ENCODE measurements around the gene SERPINC1. TPM values are rescaled to one million over a fixed set of nuclear protein-coding genes. Genes with fewer than 3 reads are reported as not detected.

The SERPINC1 gene
- total and polyA plus RNA-seq, 2 of the 8 experiments (the other 6 are each of a cell fraction or from before 2014, with no cell fraction given): 0.08 TPM; not detected in 1

GRCh38 chr1:173871500-173871899, 45.6 kb downstream of the SERPINC1 start:
- Histone ChIP-seq H2AK5ac (ENCODE audit: low read depth, low read length) (no peak overlapping the region), H2BK15ac (ENCODE audit: low read length) (no peak overlapping the region), H4K20me1 (replicated peaks in 1 of 2; ENCODE audit: control insufficient read depth in 1 of 2, insufficient read depth in 2 of 2, low read length in 2 of 2) (peaks cover 0 to 4% of the 10 kb centered on the region in 2 experiments), H2BK120ac (replicated peaks; ENCODE audit: low read depth, low read length) (no peak overlapping the region), H4K5ac (ENCODE audit: insufficient read length, low read depth, low read length) (no peak overlapping the region), H3K56ac (replicated peaks; ENCODE audit: insufficient read length, low read depth, low read length) (no peak overlapping the region), H3K27ac (ENCODE audit: low read depth, low read length) (no peak overlapping the region), H2BK5ac (ENCODE audit: low read depth, low read length) (no peak overlapping the region), H2BK12ac (ENCODE audit: low read depth, low read length) (no peak overlapping the region), H4K8ac (ENCODE audit: extremely low read depth, insufficient read depth, low read length) (no peak overlapping the region), H3K4me1 (replicated peaks in 1 of 4; ENCODE audit: control insufficient read depth in 3 of 4, insufficient read depth in 4 of 4, low read length in 3 of 4) (peaks cover 0 to 1% (median 0%) of the 10 kb centered on the region in 4 experiments; a peak in 3 of 7 replicates), H3K23ac (ENCODE audit: insufficient read length) (no peak overlapping the region), H3K79me1 (ENCODE audit: low read depth, low read length) (no peaks in the 10 kb centered on the region; the same call in 1 of the 2 replicates), H3K4me2 (ENCODE audit: insufficient read depth in 1 of 2, low read depth in 2 of 2, low read length in 2 of 2) (no peak overlapping the region), H4K91ac (replicated peaks; ENCODE audit: insufficient read length, low read length) (no peak overlapping the region), H3K18ac (ENCODE audit: extremely low read depth, low read length) (no peak overlapping the region), H3K4ac (replicated peaks; ENCODE audit: insufficient read length, low read depth, low read length) (no peak overlapping the region), H3K79me2 (ENCODE audit: control insufficient read depth in 1 of 2, insufficient read depth in 2 of 2, low read length in 2 of 2) (peaks cover 0 to 33% of the 10 kb centered on the region in 2 experiments; a peak in 3 of 4 replicates), H3K27me3 (replicated peaks in 1 of 4; ENCODE audit: control insufficient read depth in 3 of 4, extremely low read depth in 1 of 4, insufficient read depth in 3 of 4, low read length in 3 of 4) (no peaks in the 10 kb centered on the region), H3K9ac (replicated peaks in 1 of 4; ENCODE audit: extremely low read depth in 1 of 4, low read depth in 3 of 4, low read length in 3 of 4) (no peak overlapping the region), H3K23me2 (ENCODE audit: low read depth, low read length) (peaks cover under 1% of the 10 kb centered on the region), H2AFZ (ENCODE audit: low read length) (no peak overlapping the region), H3K36me3 (ENCODE audit: control insufficient read depth in 2 of 4, insufficient read depth in 4 of 4, low read length in 3 of 4) (peaks cover 4 to 30% (median 10%) of the 10 kb centered on the region in 4 experiments; a peak in 7 of 8 replicates), H2BK20ac (ENCODE audit: low read length) (no peak overlapping the region), H3K9me3 (ENCODE audit: insufficient read depth in 2 of 2, low read depth in 1 of 2, low read length in 1 of 2) (no peaks in the 10 kb centered on the region), H3K14ac (ENCODE audit: insufficient read length) (no peak overlapping the region), H3K4me3 (ENCODE audit: extremely low read depth in 1 of 4, insufficient read depth in 2 of 4, low read depth in 3 of 4, low read length in 4 of 4) (no peak overlapping the region)
- POLR2A ChIA-PET (ENCODE audit: partially characterized antibody): interaction anchor here (1.0 to 13.3 kb wide), 5 partner anchors 11 to 48 kb away, joined by 3 to 475 read pairs (median 5); partner anchors contain the start of gene DARS2
- FAIRE-seq: no peak
- WGBS, 2 experiments (ENCODE audit: extremely low coverage in 1 of 2, insufficient coverage in 1 of 2, insufficient read length in 1 of 2, insufficient replicate concordance in 2 of 2, low coverage in 1 of 2, low lambda C conversion rate in 2 of 2, missing lambda C conversion rate in 1 of 2): 97% methylated on average over 2 of the region's 2 CpGs; no CpG with 5 or more reads in 1 of the 2 experiments
- CTCF ChIA-PET (ENCODE audit: partially characterized antibody): interaction anchor here (1.0 kb wide), 1 partner anchor 11 kb away, joined by 3 read pairs; no protein-coding TSS in a partner anchor
- DNase-seq (ENCODE audit: low read depth in 1 of 2, low spot score in 2 of 2): no peak
- no peak for TF ChIP-seq HDAC6 (IDR thresholded peaks at IDR 0.05; ENCODE audit: low read depth, low read length)
- no peak for TF ChIP-seq CHD1 (IDR thresholded peaks at IDR 0.05; ENCODE audit: low read depth, low read length)
- TF ChIP-seq, protein P1, sequence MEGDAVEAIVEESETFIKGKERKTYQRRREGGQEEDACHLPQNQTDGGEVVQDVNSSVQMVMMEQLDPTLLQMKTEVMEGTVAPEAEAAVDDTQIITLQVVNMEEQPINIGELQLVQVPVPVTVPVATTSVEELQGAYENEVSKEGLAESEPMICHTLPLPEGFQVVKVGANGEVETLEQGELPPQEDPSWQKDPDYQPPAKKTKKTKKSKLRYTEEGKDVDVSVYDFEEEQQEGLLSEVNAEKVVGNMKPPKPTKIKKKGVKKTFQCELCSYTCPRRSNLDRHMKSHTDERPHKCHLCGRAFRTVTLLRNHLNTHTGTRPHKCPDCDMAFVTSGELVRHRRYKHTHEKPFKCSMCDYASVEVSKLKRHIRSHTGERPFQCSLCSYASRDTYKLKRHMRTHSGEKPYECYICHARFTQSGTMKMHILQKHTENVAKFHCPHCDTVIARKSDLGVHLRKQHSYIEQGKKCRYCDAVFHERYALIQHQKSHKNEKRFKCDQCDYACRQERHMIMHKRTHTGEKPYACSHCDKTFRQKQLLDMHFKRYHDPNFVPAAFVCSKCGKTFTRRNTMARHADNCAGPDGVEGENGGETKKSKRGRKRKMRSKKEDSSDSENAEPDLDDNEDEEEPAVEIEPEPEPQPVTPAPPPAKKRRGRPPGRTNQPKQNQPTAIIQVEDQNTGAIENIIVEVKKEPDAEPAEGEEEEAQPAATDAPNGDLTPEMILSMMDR (IDR thresholded peaks at IDR 0.05; ENCODE audit: control extremely low read depth in 1 of 3, insufficient read depth in 1 of 3, low read depth in 1 of 3, low read length in 3 of 3): peak in 1 of 3 experiments; percentile 11; a peak in 1 of 4 replicates

All from H1 (cell line).